ENCODE data around the gene LINGO1.

LINGO1 gene

DNA sequence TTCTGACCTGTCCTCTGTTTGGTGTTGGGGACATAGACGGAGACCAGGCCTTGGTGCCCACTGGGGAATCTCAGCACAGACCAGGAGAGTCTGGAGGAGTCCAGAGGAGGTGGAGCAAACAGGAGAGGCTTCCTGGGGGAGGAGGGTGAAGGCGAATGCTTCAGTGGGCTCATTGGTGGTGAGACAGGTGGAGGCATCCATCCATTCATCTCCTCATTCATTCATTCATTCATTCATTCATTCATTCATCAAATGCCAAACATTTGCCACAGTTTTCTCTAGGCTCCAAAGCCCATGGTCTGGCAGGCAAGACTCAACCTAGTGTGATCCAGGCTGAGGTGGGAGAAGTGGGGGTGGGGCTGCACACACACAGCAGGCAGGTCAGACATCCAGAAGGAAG lies 7.9 kb upstream of the LINGO1 start:
- H3K14ac ChIP-seq (ENCODE audit: low read length in 2 of 2), result no peak overlapping the region
- no peaks in the 10 kb centered on the region for H3K36me3 ChIP-seq (ENCODE audit: control insufficient read depth in 1 of 2, insufficient read depth in 2 of 2, low read depth in 1 of 2, low read length in 2 of 2)
- no peak overlapping the region for H3K23ac ChIP-seq (ENCODE audit: low read length in 2 of 2)
- H2BK12ac ChIP-seq (ENCODE audit: low read length in 2 of 2), result no peak overlapping the region
- no peak overlapping the region for H4K8ac ChIP-seq (ENCODE audit: low read length)
- H3K9me3 ChIP-seq (ENCODE audit: control insufficient read depth, low read length), result no peaks in the 10 kb centered on the region
- no peak overlapping the region for H2BK120ac ChIP-seq (ENCODE audit: low read depth, low read length)
- H2AK5ac ChIP-seq (ENCODE audit: low read length, severe bottlenecking), result no peak overlapping the region
- H3K79me1 ChIP-seq (replicated peaks; ENCODE audit: low read length, poor library complexity, severe bottlenecking), result no peaks in the 10 kb centered on the region
- no peak overlapping the region for H3K18ac ChIP-seq (ENCODE audit: low read depth in 1 of 2, low read length in 2 of 2)
- H3K27ac ChIP-seq (ENCODE audit: low read length, poor library complexity, severe bottlenecking), result no peak overlapping the region
- no peaks in the 10 kb centered on the region for H3K4me1 ChIP-seq (ENCODE audit: control insufficient read depth, insufficient read depth, low read depth, low read length)
- no peak overlapping the region for H4K91ac ChIP-seq (ENCODE audit: low read length)
- H2AFZ ChIP-seq (ENCODE audit: low read depth, low read length), result no peak overlapping the region
- peaks cover 77 to 92% of the 10 kb centered on the region in 2 experiments for H3K27me3 ChIP-seq (ENCODE audit: control insufficient read depth in 1 of 2, insufficient read depth in 1 of 2, low read length in 2 of 2)
- no peak overlapping the region for H3K9ac ChIP-seq (ENCODE audit: low read length)
- H2BK5ac ChIP-seq (ENCODE audit: low read depth, low read length, poor library complexity, severe bottlenecking), result no peak overlapping the region
- no peak overlapping the region for H2BK15ac ChIP-seq (ENCODE audit: low read depth, poor library complexity, severe bottlenecking)
- H3K4me2 ChIP-seq (ENCODE audit: low read length, poor library complexity, severe bottlenecking), result no peak overlapping the region
- DNase-seq, result no peak
- H3K4ac ChIP-seq (ENCODE audit: low read depth in 1 of 2, low read length in 2 of 2), result no peak overlapping the region
- no peak overlapping the region for H3K4me3 ChIP-seq (ENCODE audit: insufficient read depth in 1 of 2, low read depth in 1 of 2, low read length in 2 of 2)
- 29% methylated on average over 1 of the region's 2 CpGs for WGBS

DNA sequence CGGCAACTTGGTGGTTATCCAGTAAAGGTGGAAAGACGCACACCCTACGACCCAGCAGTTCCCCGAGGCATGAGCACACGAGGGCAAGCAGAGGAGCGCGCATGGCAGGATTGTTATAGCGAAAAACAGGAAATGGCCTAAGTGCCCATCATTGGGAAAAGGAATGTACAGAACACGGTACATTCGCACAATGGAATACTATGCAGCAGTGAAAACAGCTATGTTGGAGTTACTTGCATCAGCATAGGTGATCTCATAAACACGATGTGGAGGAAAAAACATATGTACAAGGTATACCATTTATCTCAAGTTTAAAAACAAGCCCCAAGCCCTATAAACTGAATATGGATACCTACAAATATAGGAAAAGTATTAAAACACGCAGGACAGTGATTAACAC lies 6.7 kb upstream of the LINGO1 start:
- H3K4ac ChIP-seq (ENCODE audit: low read depth in 1 of 2, low read length in 2 of 2), result no peak overlapping the region
- no peak overlapping the region for H4K91ac ChIP-seq (ENCODE audit: low read length)
- no peak overlapping the region for H2BK5ac ChIP-seq (ENCODE audit: low read depth, low read length, poor library complexity, severe bottlenecking)
- no peaks in the 10 kb centered on the region for H3K79me1 ChIP-seq (replicated peaks; ENCODE audit: low read length, poor library complexity, severe bottlenecking)
- WGBS, result 89% methylated on average over 11 of the region's 12 CpGs
- H2BK15ac ChIP-seq (ENCODE audit: low read depth, poor library complexity, severe bottlenecking), result no peak overlapping the region
- no peak for DNase-seq
- H3K4me1 ChIP-seq (ENCODE audit: control insufficient read depth, insufficient read depth, low read depth, low read length), result no peaks in the 10 kb centered on the region
- H3K23ac ChIP-seq (ENCODE audit: low read length in 2 of 2), result no peak overlapping the region
- H3K14ac ChIP-seq (ENCODE audit: low read length in 2 of 2), result no peak overlapping the region
- no peak overlapping the region for H2BK12ac ChIP-seq (ENCODE audit: low read length in 2 of 2)
- H3K36me3 ChIP-seq (ENCODE audit: control insufficient read depth in 1 of 2, insufficient read depth in 2 of 2, low read depth in 1 of 2, low read length in 2 of 2), result no peaks in the 10 kb centered on the region
- H3K4me3 ChIP-seq (ENCODE audit: insufficient read depth in 1 of 2, low read depth in 1 of 2, low read length in 2 of 2), result no peak overlapping the region
- H4K8ac ChIP-seq (ENCODE audit: low read length), result no peak overlapping the region
- H3K27me3 ChIP-seq (ENCODE audit: control insufficient read depth in 1 of 2, insufficient read depth in 1 of 2, low read length in 2 of 2), result peaks cover 83 to 97% of the 10 kb centered on the region in 2 experiments
- H2BK120ac ChIP-seq (ENCODE audit: low read depth, low read length), result no peak overlapping the region
- H3K27ac ChIP-seq (ENCODE audit: low read length, poor library complexity, severe bottlenecking), result no peak overlapping the region
- H2AFZ ChIP-seq (ENCODE audit: low read depth, low read length), result no peak overlapping the region
- H3K9ac ChIP-seq (ENCODE audit: low read length), result no peak overlapping the region
- no peak overlapping the region for H3K18ac ChIP-seq (ENCODE audit: low read depth in 1 of 2, low read length in 2 of 2)
- no peaks in the 10 kb centered on the region for H3K9me3 ChIP-seq (ENCODE audit: control insufficient read depth, low read length)
- no peak overlapping the region for H2AK5ac ChIP-seq (ENCODE audit: low read length, severe bottlenecking)
- H3K4me2 ChIP-seq (ENCODE audit: low read length, poor library complexity, severe bottlenecking), result no peak overlapping the region

DNA sequence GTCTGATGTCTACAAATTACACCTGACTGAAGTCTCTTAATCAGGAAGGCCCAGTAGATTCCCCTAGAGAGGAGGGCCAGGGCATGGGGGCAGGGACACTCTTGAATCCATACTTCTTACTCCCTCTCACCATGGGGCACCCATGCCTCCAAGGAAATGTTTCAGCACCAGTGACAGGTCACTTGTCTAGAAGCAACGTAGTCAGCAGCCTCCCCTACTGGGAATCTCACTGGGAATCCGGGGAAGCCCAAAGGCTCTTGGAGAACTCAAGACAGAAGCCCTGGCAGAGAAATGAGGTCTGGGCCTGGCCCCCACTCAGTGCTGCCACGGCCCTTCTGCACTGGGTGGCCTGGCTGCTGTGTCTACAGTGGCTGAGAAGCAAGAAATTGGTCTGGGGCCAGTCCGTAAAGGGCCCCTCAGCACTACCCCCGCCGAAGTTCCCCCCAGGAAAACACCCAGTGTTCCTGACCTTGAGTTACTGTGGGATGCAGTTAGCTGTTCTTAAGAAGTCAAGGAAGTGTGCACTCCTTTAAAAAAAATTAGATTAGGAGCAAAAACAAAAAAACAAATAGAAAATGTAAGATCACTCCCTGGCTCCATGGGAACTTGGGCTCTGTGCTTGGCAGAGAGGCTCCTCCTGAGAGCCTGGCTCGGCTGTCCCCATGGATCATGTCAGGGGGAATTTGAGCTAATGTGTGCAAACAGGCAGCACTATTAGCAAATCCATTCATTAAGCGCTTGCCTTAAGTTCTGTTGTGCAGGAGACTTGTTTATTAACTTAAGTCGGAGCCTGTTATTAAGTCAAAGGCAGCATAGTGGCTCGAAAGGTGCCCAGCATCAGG lies 5.4 kb upstream of the LINGO1 start:
- Histone ChIP-seq H3K27ac (ENCODE audit: low read length, poor library complexity, severe bottlenecking) (no peak overlapping the region), H2BK120ac (ENCODE audit: low read depth, low read length) (no peak overlapping the region), H3K4me3 (ENCODE audit: insufficient read depth in 1 of 2, low read depth in 1 of 2, low read length in 2 of 2) (no peak overlapping the region), H3K79me1 (replicated peaks; ENCODE audit: low read length, poor library complexity, severe bottlenecking) (no peaks in the 10 kb centered on the region), H3K4me1 (ENCODE audit: control insufficient read depth, insufficient read depth, low read depth, low read length) (peaks cover 5% of the 10 kb centered on the region), H2BK5ac (ENCODE audit: low read depth, low read length, poor library complexity, severe bottlenecking) (no peak overlapping the region), H3K4me2 (ENCODE audit: low read length, poor library complexity, severe bottlenecking) (no peak overlapping the region), H3K18ac (ENCODE audit: low read depth in 1 of 2, low read length in 2 of 2) (no peak overlapping the region), H3K9me3 (ENCODE audit: control insufficient read depth, low read length) (no peaks in the 10 kb centered on the region), H2AK5ac (ENCODE audit: low read length, severe bottlenecking) (no peak overlapping the region), H3K23ac (ENCODE audit: low read length in 2 of 2) (no peak overlapping the region), H2AFZ (ENCODE audit: low read depth, low read length) (no peak overlapping the region), H2BK12ac (ENCODE audit: low read length in 2 of 2) (no peak overlapping the region), H3K27me3 (ENCODE audit: control insufficient read depth in 1 of 2, insufficient read depth in 1 of 2, low read length in 2 of 2) (peaks cover 80 to 96% of the 10 kb centered on the region in 2 experiments), H3K9ac (ENCODE audit: low read length) (no peak overlapping the region), H3K14ac (ENCODE audit: low read length in 2 of 2) (no peak overlapping the region), H4K91ac (ENCODE audit: low read length) (no peak overlapping the region), H2BK15ac (ENCODE audit: low read depth, poor library complexity, severe bottlenecking) (no peak overlapping the region), H4K8ac (ENCODE audit: low read length) (no peak overlapping the region), H3K36me3 (ENCODE audit: control insufficient read depth in 1 of 2, insufficient read depth in 2 of 2, low read depth in 1 of 2, low read length in 2 of 2) (no peaks in the 10 kb centered on the region), H3K4ac (ENCODE audit: low read depth in 1 of 2, low read length in 2 of 2) (no peak overlapping the region)
- WGBS, result 71% methylated on average over 10 of the region's 10 CpGs
- no peak for DNase-seq

DNA sequence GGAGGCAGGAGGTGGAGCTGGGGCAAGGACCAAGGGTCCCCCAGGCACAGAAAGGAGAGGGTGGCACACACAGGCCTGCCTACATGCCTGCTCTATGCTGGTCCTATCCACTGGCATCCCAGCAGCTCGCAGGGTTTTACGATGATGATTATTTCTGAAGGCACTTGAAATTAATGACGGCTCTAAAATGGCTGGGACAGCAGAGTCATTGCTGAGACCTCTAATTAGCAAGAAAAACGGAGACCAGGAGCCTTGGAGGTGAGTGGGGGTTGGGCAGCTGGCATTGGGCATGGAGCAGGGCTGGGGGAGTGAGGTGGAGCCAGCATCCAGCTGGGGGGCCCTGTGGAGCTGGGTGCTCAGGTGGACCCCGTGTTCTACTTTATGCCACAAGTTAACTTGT lies 3.5 kb upstream of the LINGO1 start:
- no peak overlapping the region for H2AFZ ChIP-seq (ENCODE audit: low read depth, low read length)
- no peak overlapping the region for H2BK15ac ChIP-seq (ENCODE audit: low read depth, poor library complexity, severe bottlenecking)
- H3K4ac ChIP-seq (ENCODE audit: low read depth in 1 of 2, low read length in 2 of 2), result no peak overlapping the region
- DNase-seq, result no peak
- no peaks in the 10 kb centered on the region for H3K36me3 ChIP-seq (ENCODE audit: control insufficient read depth in 1 of 2, insufficient read depth in 2 of 2, low read depth in 1 of 2, low read length in 2 of 2)
- H3K9me3 ChIP-seq (ENCODE audit: control insufficient read depth, low read length), result no peaks in the 10 kb centered on the region
- H2BK120ac ChIP-seq (ENCODE audit: low read depth, low read length), result no peak overlapping the region
- H3K18ac ChIP-seq (ENCODE audit: low read depth in 1 of 2, low read length in 2 of 2), result no peak overlapping the region
- H3K9ac ChIP-seq (ENCODE audit: low read length), result no peak overlapping the region
- H3K27ac ChIP-seq (ENCODE audit: low read length, poor library complexity, severe bottlenecking), result no peak overlapping the region
- H2AK5ac ChIP-seq (ENCODE audit: low read length, severe bottlenecking), result no peak overlapping the region
- H2BK5ac ChIP-seq (ENCODE audit: low read depth, low read length, poor library complexity, severe bottlenecking), result no peak overlapping the region
- H3K79me1 ChIP-seq (replicated peaks; ENCODE audit: low read length, poor library complexity, severe bottlenecking), result no peaks in the 10 kb centered on the region
- peaks cover 13% of the 10 kb centered on the region for H3K4me1 ChIP-seq (ENCODE audit: control insufficient read depth, insufficient read depth, low read depth, low read length)
- no peak overlapping the region for H4K91ac ChIP-seq (ENCODE audit: low read length)
- H3K23ac ChIP-seq (ENCODE audit: low read length in 2 of 2), result no peak overlapping the region
- H3K4me3 ChIP-seq (ENCODE audit: insufficient read depth in 1 of 2, low read depth in 1 of 2, low read length in 2 of 2), result no peak overlapping the region
- H3K14ac ChIP-seq (ENCODE audit: low read length in 2 of 2), result no peak overlapping the region
- WGBS, result 58% methylated on average over 5 of the region's 5 CpGs
- peaks cover 77 to 89% of the 10 kb centered on the region in 2 experiments for H3K27me3 ChIP-seq (ENCODE audit: control insufficient read depth in 1 of 2, insufficient read depth in 1 of 2, low read length in 2 of 2)
- no peak overlapping the region for H2BK12ac ChIP-seq (ENCODE audit: low read length in 2 of 2)
- no peak overlapping the region for H3K4me2 ChIP-seq (ENCODE audit: low read length, poor library complexity, severe bottlenecking)
- H4K8ac ChIP-seq (ENCODE audit: low read length), result no peak overlapping the region
